BLaER1 (cell line): ENCODE data around the gene PAK4.

Source experiments
- H3K27ac ChIP-seq: shearing (Covaris generic); formaldehyde crosslinking; 2 replicates; pipeline ENCODE4 v1.8.1; 2022
- H3K27me3 ChIP-seq: shearing (Covaris generic); formaldehyde crosslinking; 2 replicates; pipeline ENCODE4 v1.8.1; 2022
- H3K36me3 ChIP-seq: shearing (Covaris generic); formaldehyde crosslinking; 2 replicates; pipeline ENCODE4 v1.8.1; 2022
- H3K4me1 ChIP-seq: shearing (Covaris generic); formaldehyde crosslinking; 2 replicates; pipeline ENCODE4 v1.8.1; 2022
- H3K4me2 ChIP-seq: shearing (Covaris generic); formaldehyde crosslinking; 2 replicates; pipeline ENCODE4 v1.8.1; 2022
- H3K4me3 ChIP-seq: shearing (Covaris generic); formaldehyde crosslinking; 2 replicates; pipeline ENCODE4 v1.8.1; 2022
- H3K9ac ChIP-seq: shearing (Covaris generic); formaldehyde crosslinking; 2 replicates; pipeline ENCODE4 v1.8.1; 2022
- H3K9me3 ChIP-seq: shearing (Covaris generic); formaldehyde crosslinking; 2 replicates; pipeline ENCODE4 v1.8.1; 2022
- H4K20me1 ChIP-seq: shearing (Covaris generic); formaldehyde crosslinking; 2 replicates; pipeline ENCODE4 v1.8.1; 2022
- Cebpa-rat ChIP-seq: shearing (Covaris generic); IDR thresholded peaks from 2 replicates; pipeline ENCODE4 v1.8.1; 2022

The PAK4 gene

GRCh38 chr19:39144290-39145071 lies 18.9 kb downstream of the PAK4 start:
- Histone ChIP-seq H3K9me3 (peaks cover 9% of the 10 kb centered on the region), H3K27ac (peak overlapping the region; percentile 67), H3K4me2 (peak overlapping the region; percentile 77), H4K20me1 (peaks cover 88% of the 10 kb centered on the region), H3K27me3 (no peaks in the 10 kb centered on the region), H3K4me1 (peaks cover 69% of the 10 kb centered on the region), H3K4me3 (no peak overlapping the region), H3K9ac (peak overlapping the region; percentile 35), H3K36me3 (peaks cover 11% of the 10 kb centered on the region)
- no peak for TF ChIP-seq Cebpa-rat

- H3K9ac ChIP-seq, result no peak overlapping the region
- peaks cover 65% of the 10 kb centered on the region for H3K4me1 ChIP-seq
- peaks cover 9% of the 10 kb centered on the region for H3K9me3 ChIP-seq
- H3K4me3 ChIP-seq, result no peak overlapping the region
- no peaks in the 10 kb centered on the region for H3K27me3 ChIP-seq
- no peak for TF ChIP-seq Cebpa-rat
- peaks cover 15% of the 10 kb centered on the region for H3K36me3 ChIP-seq
- peak overlapping the region; percentile 77 for H3K4me2 ChIP-seq
- peak overlapping the region; percentile 67; the same call in 1 of the 2 replicates for H3K27ac ChIP-seq
- H4K20me1 ChIP-seq, result peaks cover 88% of the 10 kb centered on the region
These were observed 19.8 kb downstream of the PAK4 start for GRCh38 chr19:39145180-39145953.

- Histone ChIP-seq H3K27me3 (no peaks in the 10 kb centered on the region), H3K27ac (no peak overlapping the region)
These were observed 20.5 kb downstream of the PAK4 start for GRCh38 chr19:39146091-39146490.

GRCh38 chr19:39146686-39147450 lies 21.3 kb downstream of the PAK4 start:
- Histone ChIP-seq H3K9ac (no peak overlapping the region), H4K20me1 (peaks cover 88% of the 10 kb centered on the region), H3K36me3 (peaks cover 16% of the 10 kb centered on the region), H3K4me2 (no peak overlapping the region), H3K27me3 (no peaks in the 10 kb centered on the region), H3K4me3 (no peak overlapping the region), H3K9me3 (peaks cover 9% of the 10 kb centered on the region), H3K4me1 (peaks cover 66% of the 10 kb centered on the region), H3K27ac (no peak overlapping the region)
- no peak for TF ChIP-seq Cebpa-rat

More at GRCh38 chr19:39146091-39146490, 20.5 kb downstream of the PAK4 start:
- no peak overlapping the region for H3K4me3 ChIP-seq
- H3K9ac ChIP-seq, result no peak overlapping the region
- H3K4me2 ChIP-seq, result peak overlapping the region; percentile 77
- peaks cover 88% of the 10 kb centered on the region for H4K20me1 ChIP-seq
- TF ChIP-seq Cebpa-rat, result no peak
- H3K4me1 ChIP-seq, result peaks cover 66% of the 10 kb centered on the region
- H3K36me3 ChIP-seq, result peaks cover 16% of the 10 kb centered on the region
- peaks cover 9% of the 10 kb centered on the region for H3K9me3 ChIP-seq

- no peak overlapping the region for H3K9ac ChIP-seq
- H3K27ac ChIP-seq, result no peak overlapping the region
- H3K4me2 ChIP-seq, result no peak overlapping the region
- H3K9me3 ChIP-seq, result peaks cover 9% of the 10 kb centered on the region
- H3K4me3 ChIP-seq, result no peak overlapping the region
- no peaks in the 10 kb centered on the region for H3K27me3 ChIP-seq
- peaks cover 88% of the 10 kb centered on the region for H4K20me1 ChIP-seq
- H3K36me3 ChIP-seq, result peaks cover 16% of the 10 kb centered on the region
- no peak for TF ChIP-seq Cebpa-rat
- H3K4me1 ChIP-seq, result peaks cover 65% of the 10 kb centered on the region
These were observed 21.9 kb downstream of the PAK4 start for GRCh38 chr19:39147480-39147879.

- Histone ChIP-seq H4K20me1 (peaks cover 82% of the 10 kb centered on the region), H3K27me3 (no peaks in the 10 kb centered on the region), H3K4me2 (no peak overlapping the region), H3K27ac (no peak overlapping the region), H3K36me3 (peaks cover 22% of the 10 kb centered on the region), H3K4me1 (peaks cover 56% of the 10 kb centered on the region), H3K9me3 (peaks cover 9% of the 10 kb centered on the region), H3K9ac (no peak overlapping the region), H3K4me3 (no peak overlapping the region)
- TF ChIP-seq Cebpa-rat, result no peak
These were observed 23.4 kb downstream of the PAK4 start for GRCh38 chr19:39148939-39149529.

- peaks cover 80% of the 10 kb centered on the region for H4K20me1 ChIP-seq
- no peak overlapping the region for H3K27ac ChIP-seq
- H3K9me3 ChIP-seq, result peaks cover 9% of the 10 kb centered on the region
- peaks cover 22% of the 10 kb centered on the region for H3K36me3 ChIP-seq
- peak overlapping the region; percentile 75; the same call in 1 of the 2 replicates for H3K4me2 ChIP-seq
- no peak for TF ChIP-seq Cebpa-rat
- H3K27me3 ChIP-seq, result no peaks in the 10 kb centered on the region
- H3K4me1 ChIP-seq, result peaks cover 56% of the 10 kb centered on the region
- H3K9ac ChIP-seq, result no peak overlapping the region
- no peak overlapping the region for H3K4me3 ChIP-seq
These were observed 24.6 kb downstream of the PAK4 start for GRCh38 chr19:39150235-39150634.

GRCh38 chr19:39150807-39151600 lies 25.4 kb downstream of the PAK4 start:
- H3K4me3 ChIP-seq, result no peak overlapping the region
- TF ChIP-seq Cebpa-rat, result no peak
- no peak overlapping the region for H3K9ac ChIP-seq
- H3K27me3 ChIP-seq, result no peaks in the 10 kb centered on the region
- peaks cover 56% of the 10 kb centered on the region for H3K4me1 ChIP-seq
- H3K27ac ChIP-seq, result peak overlapping the region; percentile 43; the same call in 1 of the 2 replicates
- peaks cover 9% of the 10 kb centered on the region for H3K9me3 ChIP-seq
- peaks cover 22% of the 10 kb centered on the region for H3K36me3 ChIP-seq
- H3K4me2 ChIP-seq, result peak overlapping the region; percentile 75
- H4K20me1 ChIP-seq, result peaks cover 80% of the 10 kb centered on the region
